GM12873 (cell line): ENCODE data around the gene PBX1.

Experiments used
- CTCF ChIP-seq: IDR thresholded peaks from 2 replicates; pipeline ENCODE4 v1.5.1; 2012; ENCODE audit warnings: low read depth, mild to moderate bottlenecking, moderate library complexity, low read length, control low read depth; ENCODE audit not compliant: insufficient read depth; ENCODE audit errors: missing control alignments

PBX1 gene

GRCh38 chr1:164595212-164595611 is 36.2 kb downstream of the PBX1 start:
- TF ChIP-seq CTCF, result no peak

DNA sequence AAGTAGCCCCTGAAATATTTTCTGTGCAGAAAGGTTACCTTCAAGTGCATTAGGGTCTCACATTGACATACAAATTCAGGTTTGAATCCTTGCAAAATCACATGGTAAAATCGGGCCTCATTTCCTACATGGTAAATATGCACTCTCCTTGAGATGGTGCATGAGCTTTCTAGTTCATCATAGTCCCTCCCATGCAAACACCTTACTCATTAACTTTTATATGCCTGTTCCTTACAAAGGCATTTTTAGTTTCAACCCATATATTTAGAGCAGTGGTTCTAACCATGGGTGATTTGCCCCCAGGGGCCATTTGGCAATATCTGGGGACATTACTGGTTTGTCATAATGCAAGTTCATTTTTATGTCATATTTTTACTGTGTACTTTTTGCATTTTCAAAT is 37.2 kb downstream of the PBX1 start:
- TF ChIP-seq CTCF, result no peak

DNA sequence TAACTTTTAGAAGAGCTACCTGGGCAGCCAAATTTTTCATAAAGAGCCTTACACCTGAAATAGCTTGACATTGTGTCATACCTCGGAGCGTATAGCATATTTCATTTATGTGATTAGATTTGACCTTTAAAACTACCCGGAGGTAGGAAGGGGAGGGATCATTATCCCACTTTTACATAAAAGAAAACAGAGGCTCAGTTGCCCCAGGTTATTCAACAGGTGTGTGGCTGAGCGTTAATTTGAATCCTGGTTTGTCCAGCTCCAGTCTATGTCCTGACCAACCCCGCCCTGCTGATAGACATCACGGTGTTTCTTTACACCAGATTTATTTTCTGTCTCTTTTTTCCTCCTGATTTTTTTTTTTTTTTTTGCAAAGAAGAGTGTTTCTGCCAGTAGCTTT is 39.7 kb downstream of the PBX1 start:
- no peak for TF ChIP-seq CTCF

DNA sequence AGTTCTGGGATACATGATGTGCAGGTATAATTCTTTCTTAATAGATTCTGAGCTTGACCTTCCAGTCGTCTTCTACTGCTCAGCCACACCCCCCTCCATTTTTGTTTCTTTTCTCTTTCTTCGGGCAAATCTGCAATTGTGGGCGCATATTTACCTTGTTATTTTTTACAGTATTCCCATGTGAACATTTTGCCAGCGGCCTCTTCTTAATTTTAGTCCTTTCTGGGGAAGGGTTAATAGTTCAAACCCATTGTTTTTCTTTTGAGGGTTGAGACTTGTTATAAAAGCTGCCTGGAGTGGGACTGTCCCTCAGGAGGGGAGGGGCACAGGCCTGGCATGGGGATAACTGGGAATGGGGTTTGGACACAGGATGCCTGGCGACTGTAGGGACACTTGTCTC is 40.3 kb downstream of the PBX1 start:
- TF ChIP-seq CTCF, result no peak

- no peak for TF ChIP-seq CTCF
These were observed 42.6 kb downstream of the PBX1 start for GRCh38 chr1:164601399-164602100.

DNA sequence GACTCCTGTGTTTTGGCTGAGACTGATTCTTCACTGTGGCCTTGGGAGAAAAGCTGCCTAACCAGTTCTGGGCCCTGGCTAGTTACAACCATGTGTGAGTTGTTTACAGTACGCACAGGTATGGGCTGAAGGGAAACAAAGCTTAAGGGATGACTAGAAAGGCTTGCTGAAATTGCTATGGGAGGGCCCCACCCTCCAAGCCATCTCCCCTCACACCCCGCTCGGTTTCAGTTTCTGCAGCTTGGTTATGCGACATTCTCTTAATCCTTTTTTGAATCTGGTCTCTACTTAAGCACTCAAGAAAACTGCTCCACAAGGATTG is 43.1 kb downstream of the PBX1 start:
- no peak for TF ChIP-seq CTCF

- TF ChIP-seq CTCF, result no peak
These were observed 43.6 kb downstream of the PBX1 start for GRCh38 chr1:164602480-164603093.

DNA sequence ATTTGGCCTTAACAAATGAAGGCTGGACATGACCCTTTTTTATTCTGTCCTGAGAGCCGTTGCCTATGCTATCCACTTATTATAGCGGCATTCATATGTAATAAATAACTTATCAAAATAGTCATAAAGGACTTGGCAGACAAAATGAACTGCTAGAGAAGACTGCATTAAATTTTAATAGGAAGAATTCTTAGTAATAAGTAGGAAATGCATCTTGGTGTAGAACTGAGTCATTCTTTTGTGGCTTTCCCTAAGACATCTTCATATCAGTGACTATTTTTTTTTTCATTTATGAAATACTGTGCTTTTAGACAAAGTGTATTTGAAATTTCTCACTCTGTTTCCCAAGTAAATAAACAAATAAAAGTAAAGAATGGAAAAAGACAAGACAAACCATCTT is 45.6 kb downstream of the PBX1 start:
- TF ChIP-seq CTCF, result no peak
